NCI-H748 treated with DMSO at 0.1 percent for 48 hours (cell line): ENCODE data around the gene DLG4.

Experiments used
- DNase-seq: peaks from one replicate; lab custom pipeline; 2025; lab: John Stamatoyannopoulos, UW

Gene DLG4

GRCh38 chr17:7229504-7229903 is 9.9 kb upstream of the DLG4 start:
- no peak for DNase-seq

GRCh38 chr17:7228920-7229319 is 9.3 kb upstream of the DLG4 start:
- no peak for DNase-seq

- no peak for DNase-seq
These were observed 7.4 kb upstream of the DLG4 start for GRCh38 chr17:7226721-7227710.

DNA sequence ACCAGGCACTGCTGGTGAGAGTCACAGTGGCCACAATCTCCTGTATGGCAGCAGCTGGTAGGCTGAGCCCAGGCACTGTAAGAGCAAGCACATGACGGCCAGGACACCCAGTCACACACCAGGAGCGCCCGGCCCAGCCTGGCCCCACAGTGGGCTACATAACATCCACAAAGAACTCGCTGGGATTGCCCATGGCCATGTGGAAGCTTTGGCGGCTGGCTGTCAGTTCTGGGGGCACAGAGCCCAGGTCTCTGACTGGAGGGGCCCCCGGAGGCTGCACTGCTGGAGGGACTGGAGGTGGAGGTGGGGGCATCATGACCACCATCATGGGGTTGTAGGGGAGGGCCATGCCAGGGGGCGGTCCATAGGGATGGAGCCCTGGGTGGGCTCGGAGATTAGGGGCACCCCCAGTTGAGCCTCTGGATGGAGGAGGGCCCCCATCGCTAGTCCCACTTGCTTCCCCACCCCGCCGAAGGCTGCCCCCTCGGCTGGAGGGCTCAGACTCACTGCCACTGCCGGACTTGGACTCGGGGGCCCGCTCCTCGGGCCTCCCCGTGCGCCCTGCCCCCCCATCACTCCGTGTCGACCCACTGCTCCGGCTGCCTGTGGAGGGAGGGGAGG is 6.2 kb upstream of the DLG4 start:
- no peak for DNase-seq

GRCh38 chr17:7224661-7225111 is 5.0 kb upstream of the DLG4 start:
- no peak for DNase-seq

DNA sequence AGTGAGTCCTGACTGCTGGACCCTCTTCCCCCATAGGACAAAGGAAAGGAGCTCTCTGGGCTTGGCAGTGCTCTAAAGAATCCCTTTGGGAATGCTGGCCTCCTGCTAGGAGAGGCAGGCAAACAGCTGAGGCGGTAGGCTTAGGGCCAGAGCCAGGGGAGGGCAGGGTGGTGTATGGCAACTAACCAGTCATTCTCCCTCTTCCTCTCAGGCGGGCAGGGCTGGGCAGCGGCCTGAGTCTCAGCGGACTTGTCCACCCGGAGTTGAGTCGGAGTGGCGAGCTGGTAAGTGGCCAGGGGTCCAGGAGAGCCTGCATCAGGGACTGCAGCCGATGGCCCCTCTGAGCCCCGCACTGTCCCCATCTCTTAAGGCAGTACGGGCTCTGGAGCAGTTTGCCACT is 4.5 kb upstream of the DLG4 start:
- DNase-seq: no peak

GRCh38 chr17:7223375-7223774 is 3.7 kb upstream of the DLG4 start:
- DNase-seq: no peak

DNA sequence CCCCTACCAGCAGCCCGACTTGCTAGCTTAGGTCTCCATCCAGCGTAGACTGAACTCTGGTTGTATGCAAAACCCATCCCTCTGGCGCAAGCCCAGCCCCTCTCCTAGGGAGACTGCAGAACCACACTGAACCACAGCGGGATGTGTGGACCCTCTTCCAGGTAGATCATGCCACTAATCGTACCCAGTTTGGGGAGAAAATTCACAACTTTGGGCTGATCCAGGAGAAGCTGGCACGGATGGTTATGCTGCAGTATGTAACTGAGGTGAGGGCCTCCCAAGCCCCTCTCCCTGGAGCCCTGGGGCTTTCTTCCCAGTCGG is 3.3 kb upstream of the DLG4 start:
- no peak for DNase-seq

DNA sequence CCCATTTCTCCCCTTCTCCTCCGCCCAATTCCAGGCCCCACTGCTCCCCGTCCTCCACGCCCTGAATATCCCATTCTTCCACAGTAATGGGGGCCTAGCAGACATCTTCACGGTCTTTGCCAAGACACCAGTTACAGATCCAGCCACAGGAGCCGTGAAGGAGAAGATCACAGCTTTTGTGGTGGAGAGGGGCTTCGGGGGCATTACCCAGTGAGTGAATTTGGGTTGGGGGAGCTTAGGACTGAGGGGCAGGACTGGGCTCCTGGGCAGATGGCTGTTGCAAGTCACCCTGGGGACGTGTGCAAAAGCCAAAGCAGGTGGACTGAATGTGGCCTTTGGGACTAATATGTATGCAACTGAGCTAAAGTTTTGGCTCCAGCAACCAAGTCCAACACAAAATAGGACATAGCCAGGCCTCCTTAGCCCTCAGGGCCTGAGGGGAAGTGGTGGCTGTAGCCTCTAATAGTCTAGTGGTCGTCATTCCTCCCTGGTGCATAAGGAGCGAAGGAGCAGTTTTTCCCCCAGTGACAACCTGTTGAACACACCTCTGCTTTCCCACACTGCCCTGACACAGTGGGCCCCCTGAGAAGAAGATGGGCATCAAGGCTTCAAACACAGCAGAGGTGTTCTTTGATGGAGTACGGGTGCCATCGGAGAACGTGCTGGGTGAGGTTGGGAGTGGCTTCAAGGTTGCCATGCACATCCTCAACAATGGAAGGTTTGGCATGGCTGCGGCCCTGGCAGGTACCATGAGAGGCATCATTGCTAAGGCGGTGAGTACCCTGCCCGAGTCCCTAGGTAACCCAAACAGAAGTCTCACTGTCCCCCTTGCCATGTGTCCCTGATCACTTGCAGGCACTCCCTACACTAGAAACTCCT is 2.7 kb upstream of the DLG4 start:
- no peak for DNase-seq

- DNase-seq: no peak
These were observed 1.8 kb upstream of the DLG4 start for GRCh38 chr17:7221278-7222092.

GRCh38 chr17:7220593-7221277 is 1.1 kb upstream of the DLG4 start:
- peak; percentile 36 for DNase-seq

DNA sequence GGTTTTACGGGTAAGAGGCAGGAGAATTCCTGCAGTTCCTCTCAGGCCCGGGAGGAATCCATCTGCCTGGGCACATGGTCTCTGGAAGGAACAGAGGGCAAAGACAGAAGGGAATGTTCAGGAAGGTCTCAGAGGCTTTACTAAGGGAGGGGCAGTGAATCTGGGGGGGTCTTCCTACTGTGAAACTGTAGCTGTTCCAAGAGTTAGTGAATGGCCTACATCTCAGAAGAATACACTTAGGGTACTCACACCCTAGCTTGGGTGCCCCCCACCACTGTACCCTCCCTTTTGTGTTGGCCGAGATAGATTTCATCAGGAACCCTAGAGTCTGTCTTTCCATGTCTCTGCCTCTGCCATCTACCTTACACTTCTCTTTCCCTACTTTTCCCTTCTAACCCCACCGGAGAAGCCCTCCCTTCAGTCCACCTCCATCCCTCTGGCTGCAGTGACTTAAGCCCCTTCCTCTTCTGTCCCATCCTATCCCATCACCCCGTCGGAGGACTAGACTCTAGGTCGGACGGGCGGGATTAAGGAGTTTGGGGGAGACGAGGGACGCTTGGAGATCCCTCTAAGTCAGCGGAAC is 316 bp downstream of the DLG4 start:
- DNase-seq: no peak

DNA sequence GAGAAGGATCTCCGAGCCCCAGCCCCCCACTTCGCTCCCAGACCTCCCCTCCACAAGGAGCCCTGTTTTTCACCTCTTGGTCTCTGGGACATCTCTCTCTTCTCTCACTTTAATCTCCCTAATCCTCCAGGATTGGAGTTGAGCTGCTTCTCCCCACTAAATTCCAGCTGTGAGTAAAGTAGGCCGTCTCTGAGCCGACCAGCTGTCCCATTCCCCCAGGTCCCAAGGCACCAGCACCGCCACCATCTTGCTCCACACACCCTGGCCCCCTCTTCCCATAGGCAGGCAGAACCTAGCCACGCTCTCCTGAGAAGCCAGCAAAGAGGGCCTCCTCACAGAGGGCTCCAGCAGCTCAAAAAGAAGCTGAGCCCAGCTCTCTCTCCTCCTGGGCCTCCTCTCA is 878 bp downstream of the DLG4 start:
- no peak for DNase-seq

DNA sequence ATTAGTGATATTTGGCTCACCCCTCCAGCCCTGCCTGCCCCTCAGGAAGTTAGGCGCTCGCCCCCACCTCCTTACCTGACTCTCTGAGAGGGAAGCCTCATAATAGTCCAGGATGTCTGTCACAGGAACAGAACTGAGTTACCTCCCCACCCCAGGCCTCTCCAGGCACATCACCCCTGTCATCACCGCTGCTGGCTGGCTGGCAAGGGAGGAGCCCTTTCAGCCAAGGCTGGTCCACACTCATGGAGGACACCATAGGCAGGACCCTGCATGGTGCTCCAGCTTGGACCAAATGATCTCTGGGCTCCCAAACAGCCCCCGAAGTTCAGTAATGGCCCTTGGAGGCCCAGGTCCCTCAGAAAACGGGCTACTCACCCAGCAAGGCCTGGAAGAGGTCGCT is 1.5 kb downstream of the DLG4 start:
- DNase-seq: no peak

GRCh38 chr17:7217113-7217987 is 2.3 kb downstream of the DLG4 start:
- no peak for DNase-seq

DNA sequence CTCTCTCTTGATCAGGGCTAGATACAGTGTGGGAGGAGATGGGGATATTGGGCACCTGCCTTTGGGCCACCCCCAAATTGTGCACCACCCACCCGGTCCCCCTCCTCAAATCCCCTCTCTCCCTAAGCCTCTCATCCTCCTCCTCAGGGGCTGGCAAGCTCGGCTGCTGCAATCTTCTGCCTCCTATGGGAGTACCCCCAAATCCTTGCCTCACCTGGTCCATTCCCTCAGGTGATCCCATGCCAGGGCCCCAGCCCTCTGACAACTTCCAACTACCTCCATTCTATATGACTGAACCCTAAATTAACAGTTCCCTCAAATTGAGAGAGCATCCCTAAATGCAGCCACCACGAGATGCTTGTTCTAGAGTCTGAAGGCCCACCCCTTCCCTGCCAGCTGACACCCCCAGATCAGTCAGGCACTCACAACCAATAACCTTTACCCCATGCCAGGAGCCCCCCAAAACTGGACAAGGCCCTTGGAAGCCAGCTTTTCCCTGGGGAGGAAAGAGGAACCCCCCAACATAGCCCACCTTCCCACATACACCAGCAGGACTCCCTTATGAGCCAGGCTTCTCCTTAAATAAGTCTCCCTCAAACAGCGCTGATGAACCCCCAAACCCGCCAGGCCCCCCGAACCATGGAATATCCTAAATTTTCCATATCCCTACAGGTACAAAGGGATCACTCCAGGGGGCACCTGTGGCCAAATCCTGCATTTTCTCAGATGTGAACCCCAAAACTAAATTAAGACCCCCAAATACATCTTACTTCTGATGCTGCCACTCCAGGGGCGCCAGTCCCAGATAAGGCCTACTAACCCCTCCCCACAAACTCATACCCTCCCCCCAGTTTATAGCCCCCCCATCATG is 3.2 kb downstream of the DLG4 start:
- DNase-seq: no peak

DNA sequence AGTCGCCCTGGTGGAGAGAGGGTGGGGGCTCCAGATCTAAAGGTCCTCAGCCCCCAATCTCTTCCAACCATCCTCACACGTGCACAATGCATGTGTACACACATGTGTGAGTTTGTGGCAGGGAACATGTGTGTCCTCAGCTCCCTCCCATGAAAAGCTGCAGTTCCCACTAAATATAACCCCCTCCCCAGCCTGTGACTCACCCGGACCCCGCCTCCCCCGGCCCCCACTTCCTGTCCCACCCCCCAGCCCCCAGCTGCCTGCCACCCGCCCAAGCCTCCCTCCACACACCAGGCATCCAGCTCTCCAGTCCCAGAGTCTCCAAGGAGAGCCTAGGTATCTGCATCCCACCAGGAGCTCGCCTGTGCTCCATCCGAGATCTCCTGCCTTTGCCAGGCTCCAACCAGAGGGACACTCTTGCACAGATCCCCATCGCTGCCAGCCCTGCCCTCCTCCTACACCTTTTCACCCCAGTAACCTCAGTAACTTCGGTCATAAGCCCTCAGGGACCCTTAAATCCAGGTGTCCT is 3.9 kb downstream of the DLG4 start:
- DNase-seq: no peak

GRCh38 chr17:7215136-7215638 is 4.4 kb downstream of the DLG4 start:
- no peak for DNase-seq
